CD4-positive, alpha-beta T cell (primary cell): Measurements from ENCODE around the gene RGS4. TPM values are rescaled to one million over a fixed set of nuclear protein-coding genes. Genes with fewer than 3 reads are reported as not detected.

Source experiments
- ATAC-seq: fragments of 200-7000 bp; cut with Tn5 transposase; one replicate; pipeline ENCODE4 v1.10.0; 2022; ENCODE audit warnings: mild to moderate bottlenecking; ENCODE audit not compliant: poor library complexity
- CTCF ChIA-PET: fragments of 350-600 bp; sonication (Branson Sonifier 250); formaldehyde crosslinking; loops from one replicate; lab custom pipeline; 2021; ENCODE audit warnings: antibody characterized with exemption, inconsistent platforms; lab: Charles Lee
- POLR2A ChIA-PET: fragments of 350-600 bp; sonication (Branson Sonifier 250); formaldehyde crosslinking; loops from one replicate; lab custom pipeline; 2021; ENCODE audit warnings: antibody characterized with exemption, inconsistent platforms; lab: Charles Lee
- DNase-seq, 14 experiments: peaks; one replicate each; pipeline ENCODE4 v3.0.0-alpha.2; 2013 to 2020; ENCODE audit warnings: mixed read lengths in 2 of 14
- H3K27ac ChIP-seq, 2 donors: one replicate each; pipeline versions ENCODE4 v1.5.1 to v1.7.0; 2013; ENCODE audit warnings: low read length in 2 of 2, low read depth in 1 of 2, mild to moderate bottlenecking in 1 of 2
- H3K27me3 ChIP-seq, 2 experiments: 1 replicate in 1 of 2; 2 replicates in 1 of 2; pipeline versions ENCODE4 v1.6.1 to v1.7.0; 2013; ENCODE audit warnings: low read length in 2 of 2, control low read depth in 1 of 2, mild to moderate bottlenecking in 1 of 2, moderate library complexity in 1 of 2; ENCODE audit not compliant: insufficient read depth in 2 of 2, control insufficient read depth in 1 of 2
- H3K36me3 ChIP-seq: one replicate; pipeline ENCODE4 v1.6.1; 2013; ENCODE audit warnings: low read length, control low read depth; ENCODE audit not compliant: insufficient read depth
- H3K4me1 ChIP-seq: one replicate; pipeline ENCODE4 v1.6.1; 2013; ENCODE audit warnings: low read length, control low read depth; ENCODE audit not compliant: insufficient read depth
- H3K4me3 ChIP-seq: one replicate; pipeline ENCODE4 v1.5.1; 2013; ENCODE audit warnings: mild to moderate bottlenecking, low read length, moderate library complexity
- H3K9me3 ChIP-seq, 2 experiments: 1 replicate in 1 of 2; 2 replicates in 1 of 2; pipeline versions ENCODE4 v1.6.1 to v1.7.0; 2013; ENCODE audit warnings: low read length in 2 of 2, mild to moderate bottlenecking in 2 of 2, control low read depth in 1 of 2, moderate library complexity in 1 of 2; ENCODE audit not compliant: control insufficient read depth in 1 of 2, insufficient read depth in 1 of 2
- H3K27ac Mint-ChIP-seq: one replicate; pipeline ENCODE4 v1.8.0; 2020; ENCODE audit warnings: mixed read lengths
- H3K27me3 Mint-ChIP-seq: one replicate; pipeline ENCODE4 v1.8.0; 2021; ENCODE audit warnings: mixed read lengths
- H3K36me3 Mint-ChIP-seq: one replicate; pipeline ENCODE4 v1.8.0; 2021; ENCODE audit warnings: low read depth, mixed read lengths
- H3K4me1 Mint-ChIP-seq: one replicate; pipeline ENCODE4 v1.8.0; 2021; ENCODE audit warnings: low read depth, mixed read lengths
- H3K4me3 Mint-ChIP-seq: one replicate; pipeline ENCODE4 v1.8.0; 2020; ENCODE audit warnings: mild to moderate bottlenecking, mixed read lengths
- H3K9me3 Mint-ChIP-seq: one replicate; pipeline ENCODE4 v1.8.0; 2020; ENCODE audit warnings: mixed read lengths
- CTCF ChIP-seq: fragments of 200-600 bp; IDR thresholded peaks from one replicate; pipeline ENCODE4 v1.8.0; 2022; ENCODE audit warnings: antibody characterized with exemption, mild to moderate bottlenecking
- intact Hi-C, 2 experiments: fragments of 100-400 bp; cut with DNase I in 1 of 2; cut with micrococcal nuclease in 1 of 2; formaldehyde crosslinking; loops; one replicate each; pipeline versions ENCODE4 v1.15.1 to v1.9.0; 2023 to 2025; cut with DNase I, micrococcal nuclease
- total RNA-seq, 174 experiments: library from RNA in 2 of 174; stranded (reverse) in 2 of 174; gene quantifications; one replicate each; pipeline ENCODE4 v1.2.3 and lab custom pipeline; 2021 to 2026

RGS4 gene
- total RNA-seq, 2 experiments from 2014 or later, result not detected

GRCh38 chr1:163038928-163039706 lies 30.0 kb upstream of the RGS4 start:
- no peak overlapping the region for H3K27ac ChIP-seq
- Mint-ChIP-seq H3K4me3 (no peak overlapping the region), H3K9me3 (no peaks in the 10 kb centered on the region), H3K27me3 (peaks cover 13% of the 10 kb centered on the region), H3K36me3 (no peaks in the 10 kb centered on the region), H3K27ac (no peak overlapping the region), H3K4me1 (no peaks in the 10 kb centered on the region)
- ChIA-PET CTCF (no interaction called here), POLR2A (no interaction called here)
- H3K27me3 ChIP-seq, result no peaks in the 10 kb centered on the region
- DNase-seq, result no peak
- no peak for ATAC-seq
- H3K9me3 ChIP-seq, result no peaks in the 10 kb centered on the region
- no peaks in the 10 kb centered on the region for H3K4me1 ChIP-seq
- no peak overlapping the region for H3K4me3 ChIP-seq
- H3K36me3 ChIP-seq, result no peaks in the 10 kb centered on the region
- intact Hi-C loops, result no loop called here
- TF ChIP-seq CTCF, result no peak

- no peaks in the 10 kb centered on the region for H3K36me3 Mint-ChIP-seq
- intact Hi-C loops, result no loop called here
- Histone ChIP-seq H3K4me3 (no peak overlapping the region), H3K9me3 (no peaks in the 10 kb centered on the region), H3K27me3 (no peaks in the 10 kb centered on the region), H3K4me1 (no peaks in the 10 kb centered on the region), H3K27ac (no peak overlapping the region), H3K36me3 (no peaks in the 10 kb centered on the region)
- TF ChIP-seq CTCF, result no peak
- DNase-seq (no peak), ATAC-seq (no peak)
- CTCF ChIA-PET, result no interaction called here
- POLR2A ChIA-PET, result no interaction called here
- H3K4me1 Mint-ChIP-seq, result no peaks in the 10 kb centered on the region
- H3K27me3 Mint-ChIP-seq, result peaks cover 13% of the 10 kb centered on the region
- no peak overlapping the region for H3K27ac Mint-ChIP-seq
- H3K4me3 Mint-ChIP-seq, result no peak overlapping the region
- H3K9me3 Mint-ChIP-seq, result no peaks in the 10 kb centered on the region
These were observed 29.5 kb upstream of the RGS4 start for GRCh38 chr1:163039707-163040093.

GRCh38 chr1:163046071-163046470 lies 23.1 kb upstream of the RGS4 start:
- Histone ChIP-seq H3K4me1 (no peaks in the 10 kb centered on the region), H3K4me3 (no peak overlapping the region), H3K27me3 (no peaks in the 10 kb centered on the region), H3K36me3 (no peaks in the 10 kb centered on the region), H3K27ac (no peak overlapping the region), H3K9me3 (no peaks in the 10 kb centered on the region)
- Mint-ChIP-seq H3K4me3 (no peak overlapping the region), H3K4me1 (no peaks in the 10 kb centered on the region), H3K9me3 (no peaks in the 10 kb centered on the region), H3K36me3 (no peaks in the 10 kb centered on the region), H3K27me3 (peaks cover 19% of the 10 kb centered on the region), H3K27ac (no peak overlapping the region)
- ATAC-seq, result no peak
- DNase-seq, result no peak
- TF ChIP-seq CTCF, result no peak
- intact Hi-C loops, result no loop called here
- ChIA-PET POLR2A (no interaction called here), CTCF (no interaction called here)
